Measurements from ENCODE around the gene KCNJ6.
"Not testable (repeated sequence)": the region's sequence is repeated elsewhere in the genome, so short reads cannot be mapped to it uniquely, and the experiment has no call there.

The KCNJ6 gene

GRCh38 chr21:37788503-37788902 lies 127.8 kb downstream of the KCNJ6 start:
- FAIRE-seq (no peak), DNase-seq (ENCODE audit: extremely low spot score, insufficient read length, low read depth) (no peak)

- FAIRE-seq (no peak), DNase-seq (ENCODE audit: extremely low spot score, insufficient read length, low read depth) (no peak)
Observed at GRCh38 chr21:37787456-37787855, 128.8 kb downstream of the KCNJ6 start.

GRCh38 chr21:37784591-37785318 lies 131.5 kb downstream of the KCNJ6 start:
- DNase-seq (ENCODE audit: extremely low spot score, insufficient read length, low read depth) (no peak), FAIRE-seq (no peak)

GRCh38 chr21:37783016-37783415 lies 133.2 kb downstream of the KCNJ6 start:
- DNase-seq (ENCODE audit: extremely low spot score, insufficient read length, low read depth) (no peak), FAIRE-seq (no peak)

GRCh38 chr21:37780991-37781983 lies 135.0 kb downstream of the KCNJ6 start:
- DNase-seq (ENCODE audit: extremely low spot score, insufficient read length, low read depth) (no peak), FAIRE-seq (no peak)

GRCh38 chr21:37771181-37771580 lies 145.1 kb downstream of the KCNJ6 start:
- FAIRE-seq (no peak), DNase-seq (ENCODE audit: extremely low spot score, insufficient read length, low read depth) (no peak)

GRCh38 chr21:37770461-37770860 lies 145.8 kb downstream of the KCNJ6 start:
- DNase-seq (ENCODE audit: extremely low spot score, insufficient read length, low read depth) = no peak
- FAIRE-seq = no peak

GRCh38 chr21:37769656-37770055 lies 146.6 kb downstream of the KCNJ6 start:
- DNase-seq (ENCODE audit: extremely low spot score, insufficient read length, low read depth) = no peak
- FAIRE-seq = no peak

- FAIRE-seq (no peak), DNase-seq (ENCODE audit: extremely low spot score, insufficient read length, low read depth) (no peak)
Observed at GRCh38 chr21:37767984-37768383, 148.3 kb downstream of the KCNJ6 start.

GRCh38 chr21:37766129-37766528 lies 150.1 kb downstream of the KCNJ6 start:
- DNase-seq (ENCODE audit: extremely low spot score, insufficient read length, low read depth) (no peak), FAIRE-seq (no peak)

- FAIRE-seq (no peak), DNase-seq (ENCODE audit: extremely low spot score, insufficient read length, low read depth) (no peak)
Observed at GRCh38 chr21:37765221-37765900, 150.9 kb downstream of the KCNJ6 start.

- FAIRE-seq (no peak), DNase-seq (ENCODE audit: extremely low spot score, insufficient read length, low read depth) (no peak)
Observed at GRCh38 chr21:37764691-37765090, 151.6 kb downstream of the KCNJ6 start.

GRCh38 chr21:37763298-37763697 lies 153.0 kb downstream of the KCNJ6 start:
- no peak for FAIRE-seq
- DNase-seq (ENCODE audit: extremely low spot score, insufficient read length, low read depth) = no peak

GRCh38 chr21:37762606-37763005 lies 153.7 kb downstream of the KCNJ6 start:
- FAIRE-seq (no peak), DNase-seq (ENCODE audit: extremely low spot score, insufficient read length, low read depth) (no peak)

GRCh38 chr21:37761406-37761805 lies 154.9 kb downstream of the KCNJ6 start:
- DNase-seq (ENCODE audit: extremely low spot score, insufficient read length, low read depth) = not testable (repeated sequence)
- peak; percentile 33 for FAIRE-seq

- FAIRE-seq (no peak), DNase-seq (ENCODE audit: extremely low spot score, insufficient read length, low read depth) (no peak)
Observed at GRCh38 chr21:37759777-37760176, 156.5 kb downstream of the KCNJ6 start.

GRCh38 chr21:37758982-37759381 lies 157.3 kb downstream of the KCNJ6 start:
- DNase-seq (ENCODE audit: extremely low spot score, insufficient read length, low read depth) (peak; percentile 15), FAIRE-seq (no peak)

- FAIRE-seq = no peak
- no peak for DNase-seq (ENCODE audit: extremely low spot score, insufficient read length, low read depth)
Observed at GRCh38 chr21:37757606-37758376, 158.5 kb downstream of the KCNJ6 start.

GRCh38 chr21:37753122-37753599 lies 163.1 kb downstream of the KCNJ6 start:
- no peak for FAIRE-seq
- no peak for DNase-seq (ENCODE audit: extremely low spot score, insufficient read length, low read depth)
